IMR-90 (cell line): ENCODE results near the gene NCKAP5. TPM values are rescaled to one million over a fixed set of nuclear protein-coding genes. Genes with fewer than 3 reads are reported as not detected.

Experiments used
- ATAC-seq: fragments of 200-7000 bp; cut with Tn5 transposase; 2 replicates; pipeline ENCODE4 v1.9.1; 2020; ENCODE audit warnings: low read depth, mild to moderate bottlenecking, moderate library complexity
- BruUV-seq: library from RNA; stranded (reverse); fragments of 400-500 nt; replicated peaks from 2 replicates; lab custom pipeline; 2021; lab: Mats Ljungman, UMichigan
- CTCF ChIA-PET: fragments of 300-600 bp; formaldehyde crosslinking; extraction: SDS; loops from one replicate; lab custom pipeline; 2021; ENCODE audit warnings: antibody characterized with exemption; lab: Yijun Ruan, JAX
- POLR2A ChIA-PET: fragments of 300-600 bp; sonication (Branson Sonifier 250); formaldehyde crosslinking; loops from one replicate; lab custom pipeline; 2022; ENCODE audit warnings: antibody characterized with exemption; ENCODE audit not compliant: unreplicated experiment; lab: Charles Lee
- DNase-seq: peaks from one replicate; pipeline ENCODE4 v3.0.0; 2013
- H2AFZ ChIP-seq: replicated peaks from 2 replicates; pipeline ENCODE3; 2013; ENCODE audit warnings: low read length, mild to moderate bottlenecking; ENCODE audit not compliant: poor library complexity
- H2AK5ac ChIP-seq: 2 replicates; pipeline ENCODE4 v1.6.1; 2013; ENCODE audit warnings: low read depth, low read length, inconsistent platforms
- H2AK9ac ChIP-seq: replicated peaks from 2 replicates; pipeline ENCODE3; 2013; ENCODE audit warnings: mild to moderate bottlenecking, low read depth, low read length, moderate library complexity; ENCODE audit not compliant: poor library complexity
- H2BK120ac ChIP-seq: 2 replicates; pipeline ENCODE4 v1.6.1; 2013; ENCODE audit warnings: low read depth, low read length, inconsistent platforms
- H2BK15ac ChIP-seq: 3 replicates; pipeline ENCODE4 v1.6.1; 2013; ENCODE audit warnings: low read depth, low read length, inconsistent platforms
- H2BK20ac ChIP-seq: 2 replicates; pipeline ENCODE4 v1.6.1; 2013; ENCODE audit warnings: low read depth, mild to moderate bottlenecking, inconsistent platforms, low read length, moderate library complexity
- H2BK5ac ChIP-seq: 2 replicates; pipeline ENCODE4 v1.6.1; 2013; ENCODE audit warnings: mild to moderate bottlenecking, low read depth, low read length, inconsistent platforms; ENCODE audit not compliant: poor library complexity, severe bottlenecking
- H3K14ac ChIP-seq: replicated peaks from 2 replicates; pipeline ENCODE4 v1.6.1; 2013; ENCODE audit warnings: low read depth, low read length, inconsistent platforms
- H3K18ac ChIP-seq: 2 replicates; pipeline ENCODE4 v1.6.1; 2013; ENCODE audit warnings: low read depth, low read length, control low read depth
- H3K23ac ChIP-seq: 2 replicates; pipeline ENCODE4 v1.6.1; 2013; ENCODE audit warnings: low read depth, low read length, inconsistent platforms
- H3K27ac ChIP-seq: 2 replicates; pipeline ENCODE4 v1.5.1; 2013; ENCODE audit warnings: mild to moderate bottlenecking, control low read depth, low read length; ENCODE audit not compliant: insufficient read depth
- H3K27me3 ChIP-seq: 2 replicates; pipeline ENCODE4 v1.6.1; 2013; ENCODE audit warnings: low read length; ENCODE audit not compliant: control insufficient read depth, insufficient read depth
- H3K36me3 ChIP-seq: 2 replicates; pipeline ENCODE4 v1.6.1; 2013; ENCODE audit warnings: low read length, mixed read lengths; ENCODE audit not compliant: control insufficient read depth, insufficient read depth
- H3K4ac ChIP-seq: 2 replicates; pipeline ENCODE4 v1.6.1; 2013; ENCODE audit warnings: low read depth, low read length, inconsistent platforms
- H3K4me1 ChIP-seq: 2 replicates; pipeline ENCODE4 v1.6.1; 2013; ENCODE audit warnings: low read length, mixed read lengths; ENCODE audit not compliant: control insufficient read depth, insufficient read depth
- H3K4me2 ChIP-seq: 2 replicates; pipeline ENCODE4 v1.6.1; 2013; ENCODE audit warnings: low read depth, mild to moderate bottlenecking, control low read depth, low read length, moderate library complexity
- H3K4me3 ChIP-seq: 2 replicates; pipeline ENCODE4 v1.5.1; 2013; ENCODE audit warnings: low read depth, mild to moderate bottlenecking, control low read depth, low read length, moderate library complexity; ENCODE audit not compliant: insufficient read depth
- H3K56ac ChIP-seq: 2 replicates; pipeline ENCODE4 v1.6.1; 2013; ENCODE audit warnings: low read length, inconsistent platforms; ENCODE audit not compliant: insufficient read depth; ENCODE audit errors: extremely low read depth
- H3K79me1 ChIP-seq, 2 experiments: 2 replicates each; pipeline ENCODE4 v1.6.1; 2013; ENCODE audit warnings: low read length in 2 of 2, inconsistent platforms in 1 of 2, low read depth in 1 of 2
- H3K9ac ChIP-seq: 2 replicates; pipeline ENCODE4 v1.6.1; 2013; ENCODE audit warnings: low read depth, low read length, control low read depth
- H3K9me1 ChIP-seq: 2 replicates; pipeline ENCODE4 v1.6.1; 2013; ENCODE audit warnings: low read length, inconsistent platforms; ENCODE audit not compliant: insufficient read depth
- H3K9me3 ChIP-seq: 2 replicates; pipeline ENCODE4 v1.6.1; 2013; ENCODE audit warnings: low read length; ENCODE audit not compliant: control insufficient read depth, insufficient read depth
- H4K20me1 ChIP-seq: 2 replicates; pipeline ENCODE4 v1.6.1; 2013; ENCODE audit warnings: low read length, inconsistent platforms; ENCODE audit not compliant: insufficient read depth
- H4K5ac ChIP-seq: 2 replicates; pipeline ENCODE4 v1.6.1; 2013; ENCODE audit warnings: mild to moderate bottlenecking, low read depth, low read length, control low read depth
- H4K8ac ChIP-seq, 2 experiments: 2 replicates each; pipeline ENCODE4 v1.6.1; 2013; ENCODE audit warnings: low read depth in 2 of 2, low read length in 2 of 2, control low read depth in 1 of 2, inconsistent platforms in 1 of 2
- H4K91ac ChIP-seq: 2 replicates; pipeline ENCODE4 v1.6.1; 2013; ENCODE audit warnings: low read depth, low read length, inconsistent platforms; ENCODE audit not compliant: insufficient read depth
- BHLHE40 ChIP-seq: fragments of 150-350 bp; IDR thresholded peaks from 2 replicates; pipeline ENCODE4 v1.6.1; 2016; ENCODE audit warnings: mild to moderate bottlenecking, low read depth, low read length
- FOS ChIP-seq: fragments of 150-350 bp; IDR thresholded peaks from 2 replicates; pipeline ENCODE4 v1.6.1; 2016; ENCODE audit warnings: low read depth, low read length
- MAFK ChIP-seq: IDR thresholded peaks from 2 replicates; pipeline ENCODE4 v1.6.1; 2012; ENCODE audit warnings: low read depth, low read length, improper control_type of control experiment
- RFX5 ChIP-seq: IDR thresholded peaks from 2 replicates; pipeline ENCODE4 v1.8.0; 2012; ENCODE audit warnings: low read depth, mild to moderate bottlenecking, low read length, moderate library complexity
- SMC3 ChIP-seq: fragments of 150-350 bp; IDR thresholded peaks from 2 replicates; pipeline ENCODE4 v1.6.1; 2016; ENCODE audit warnings: low read depth, mild to moderate bottlenecking, antibody characterized with exemption, low read length, moderate library complexity
- WGBS, 2 experiments: methylation state at CpG; one replicate each; pipeline versions ENCODE4 v1.1.5 to v1.1.7; 2013; ENCODE audit warnings: missing lambda C conversion rate in 2 of 2; ENCODE audit not compliant: insufficient read length in 1 of 2; ENCODE audit errors: extremely low coverage in 2 of 2; 5-methylcytosine and 5-hydroxymethylcytosine counted together
- dilution Hi-C: fragments of 300-500 bp; cut with HindIII; formaldehyde crosslinking; loops from one replicate; pipeline ENCODE4 v1.14.3; 2018; ENCODE audit warnings: low sequenced_read_pairs; ENCODE audit not compliant: unreplicated experiment
- in situ Hi-C: fragments of 300-500 bp; cut with MboI; formaldehyde crosslinking; loops from 3 replicates; pipeline ENCODE4 v1.14.3; 2019; ENCODE audit warnings: low sequenced_read_pairs, inconsistent platforms, mixed read lengths
- intact Hi-C: fragments of 100-400 bp; cut with micrococcal nuclease; formaldehyde crosslinking; loops from 2 replicates; pipeline ENCODE4 v1.10.0; 2022
- polyA plus RNA-seq, 3 experiments: library from polyadenylated mRNA; depleted of rRNA; stranded (reverse); fragments of >200 nt; gene quantifications; 2 replicates each; pipeline ENCODE4 v1.2.3, GENCODE V29; 2012; ENCODE audit warnings: low replicate concordance in 1 of 3
- total RNA-seq: library from RNA; depleted of rRNA; stranded (reverse); fragments of >200 nt; gene quantifications from 2 replicates; pipeline ENCODE4 v1.2.3, GENCODE V29; 2012

NCKAP5 gene
- total and polyA plus RNA-seq, 2 of the 4 experiments (the other 2 are of a cell fraction): 2.7 to 3.9 TPM

- WGBS, 2 experiments: no CpG with 5 or more reads among the region's 5 CpGs
- Histone ChIP-seq H3K23ac (peak overlapping the region; percentile 90; the same call in 1 of the 2 replicates), H4K8ac (peak overlapping the region in 1 of 2 experiments; percentile 44; a peak in 2 of 4 replicates), H2BK20ac (peak overlapping the region; percentile 90; the same call in 1 of the 2 replicates), H3K27me3 (no peaks in the 10 kb centered on the region), H3K9me3 (no peaks in the 10 kb centered on the region), H3K18ac (peak overlapping the region; percentile 78; the same call in 1 of the 2 replicates), H3K36me3 (no peaks in the 10 kb centered on the region), H3K4ac (peak overlapping the region; percentile 55), H2AK5ac (0 out of 2 replicates have a peak overlapping the region, but pooled peaks have one; percentile 50), H3K9ac (no peak overlapping the region), H2BK5ac (peak overlapping the region; percentile 92), H3K4me2 (peak overlapping the region; percentile 68; the same call in 1 of the 2 replicates), H3K56ac (no peak overlapping the region), H3K4me3 (no peak overlapping the region), H2AK9ac (no peak overlapping the region), H4K91ac (no peak overlapping the region), H2BK120ac (peak overlapping the region; percentile 81), H3K9me1 (peaks cover 4% of the 10 kb centered on the region; the same call in 1 of the 2 replicates), H3K14ac (peak overlapping the region; percentile 67), H3K4me1 (peaks cover 5% of the 10 kb centered on the region; the same call in 1 of the 2 replicates), H4K20me1 (no peaks in the 10 kb centered on the region), H3K79me1 (peaks cover 0 to 15% of the 10 kb centered on the region in 2 experiments; a peak in 2 of 4 replicates), H4K5ac (peak overlapping the region; percentile 38; the same call in 1 of the 2 replicates), H2AFZ (peak overlapping the region; percentile 40), H3K27ac (no peak overlapping the region), H2BK15ac (no peak overlapping the region)
- BruUV-seq: no TSS peak
- intact Hi-C loops: loop anchor here (10.0 kb wide), 1 partner anchor 1167 kb away; no protein-coding TSS in a partner anchor
- ChIA-PET CTCF (interaction anchor here (1.2 kb wide), 1 partner anchor 19 kb away, joined by 3 read pairs; no protein-coding TSS in a partner anchor), POLR2A (no interaction called here)
- TF ChIP-seq MAFK (peak; percentile 32; the same call in 1 of the 2 replicates), BHLHE40 (0 out of 2 replicates have a peak, but pooled peaks have one; percentile 28), SMC3 (no peak), RFX5 (no peak), FOS (peak; percentile 75)
- peak; percentile 86 for DNase-seq
- dilution Hi-C loops: no loop called here
- ATAC-seq: peak; percentile 66
- in situ Hi-C loops: no loop called here
These were observed 890.6 kb downstream of the NCKAP5 start for GRCh38 chr2:132677661-132678060.
